Glomerular endothelial cell (primary cell): ENCODE measurements around the gene RNF157. TPM values are rescaled to one million over a fixed set of nuclear protein-coding genes. Genes with fewer than 3 reads are reported as not detected.

Source experiments
- DNase-seq: peaks from one replicate; pipeline ENCODE4 v3.0.0-alpha.2; 2011; ENCODE audit warnings: low read depth, low spot score; ENCODE audit errors: extremely low read depth
- total RNA-seq: library from RNA; depleted of rRNA; stranded (reverse); fragments of >200 nt; gene quantifications from 2 replicates; pipeline ENCODE4 v1.2.3, GENCODE V29; 2015

The RNF157 gene
- total RNA-seq, 1 donor from 2014 or later = 0.58 TPM

GRCh38 chr17:76163919-76164318 is 76.4 kb downstream of the RNF157 start:
- no peak for DNase-seq

DNA sequence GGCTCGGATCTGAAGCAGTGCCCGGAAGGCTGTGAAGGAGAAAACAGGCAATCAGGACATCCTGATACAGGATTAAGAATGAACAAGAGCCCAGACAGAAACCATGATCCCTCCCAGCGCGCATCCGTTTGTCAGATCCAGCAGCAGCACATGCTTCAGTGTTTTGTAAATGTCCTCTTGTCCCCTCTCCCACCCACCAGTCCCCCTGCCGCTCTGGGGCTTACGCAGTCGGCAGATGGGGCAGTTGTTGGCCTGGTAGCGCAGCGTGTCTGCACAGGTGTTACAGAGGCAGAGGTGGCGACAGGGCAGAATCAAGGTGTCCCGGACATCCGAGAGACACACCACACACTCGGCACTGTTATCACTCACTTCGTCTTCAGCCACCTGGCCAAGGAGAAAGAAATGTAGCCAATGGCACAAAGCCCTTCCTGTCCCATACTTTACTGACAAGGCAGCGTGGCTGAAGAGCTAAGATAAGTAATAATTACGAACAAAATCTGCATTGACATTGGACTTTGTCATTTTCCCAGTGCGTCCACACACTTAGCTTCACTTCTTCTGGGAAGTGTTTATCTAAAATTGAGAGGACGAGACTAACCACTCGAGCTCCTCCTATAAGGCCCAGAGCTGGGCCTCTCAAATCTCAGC is 78.5 kb downstream of the RNF157 start:
- DNase-seq = no peak

GRCh38 chr17:76160896-76161528 is 79.3 kb downstream of the RNF157 start:
- DNase-seq = no peak

DNA sequence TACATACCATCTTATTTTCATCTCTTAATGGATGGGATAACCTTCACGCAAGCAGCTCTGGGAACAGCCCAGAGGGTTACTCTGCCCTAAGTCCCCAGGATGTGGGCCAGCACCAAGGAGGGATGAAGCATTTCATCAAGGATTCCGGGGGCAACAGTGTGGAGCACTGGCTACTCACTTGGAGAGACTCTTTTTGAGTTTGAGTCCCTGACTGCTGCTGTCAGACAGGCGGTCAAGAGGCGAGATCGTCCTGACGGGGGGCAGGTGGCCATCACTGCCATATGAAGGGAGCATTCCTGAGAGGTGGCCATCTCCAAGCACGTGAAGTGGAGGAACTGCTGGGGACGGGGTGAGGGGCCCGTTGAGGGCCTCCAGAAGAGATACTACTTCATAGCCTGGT is 81.1 kb downstream of the RNF157 start:
- DNase-seq = no peak

- DNase-seq = no peak
Observed at GRCh38 chr17:76157759-76158158, 82.5 kb downstream of the RNF157 start.

DNA sequence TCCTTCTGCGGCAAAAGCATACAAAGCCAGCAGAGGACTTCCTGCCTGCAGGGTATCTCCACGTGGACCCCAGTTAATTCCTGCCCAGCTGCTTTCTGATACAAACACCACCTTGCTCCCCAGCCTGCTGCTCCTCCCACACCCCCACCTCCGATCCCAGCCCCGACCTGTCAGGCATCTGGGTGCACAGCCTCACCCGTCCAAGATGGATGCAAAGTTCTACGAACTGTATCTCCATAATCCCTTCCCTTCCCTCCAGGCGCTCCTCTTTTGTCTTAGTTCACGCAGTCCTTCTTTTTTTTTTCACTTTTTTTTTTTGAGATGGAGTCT is 83.7 kb downstream of the RNF157 start:
- DNase-seq = no peak

DNA sequence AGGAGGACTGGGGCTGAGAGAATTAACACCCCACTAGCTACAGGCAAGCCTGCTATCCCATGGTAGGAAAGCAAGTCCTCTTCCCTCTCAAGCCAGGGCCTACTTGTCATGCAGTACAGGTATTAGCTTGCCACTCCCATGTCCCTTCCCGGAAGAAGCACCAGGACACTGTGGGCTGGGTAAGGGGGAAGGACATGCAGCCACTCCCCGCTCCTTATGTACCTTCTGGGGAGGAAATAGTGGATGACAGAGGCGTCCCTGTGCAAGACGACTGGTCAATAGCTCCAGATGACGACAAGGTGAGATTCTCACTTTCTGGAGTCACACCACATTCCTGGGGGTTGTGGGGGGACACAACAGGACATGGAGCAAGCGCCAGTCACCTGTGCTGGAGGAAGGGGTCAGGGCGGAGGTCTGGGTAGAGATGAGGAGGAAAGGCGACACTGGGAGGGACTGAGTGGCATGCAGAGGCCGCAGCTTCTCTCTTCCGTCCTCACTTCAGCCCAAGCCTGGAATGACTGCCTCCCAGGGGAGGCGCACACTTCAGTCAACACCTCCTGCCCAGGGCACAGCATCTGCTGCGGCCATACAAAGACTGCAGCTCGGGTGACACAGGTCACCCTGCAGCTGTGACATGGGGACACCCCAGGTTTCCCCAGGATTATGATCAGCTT is 84.2 kb downstream of the RNF157 start:
- DNase-seq = no peak

DNA sequence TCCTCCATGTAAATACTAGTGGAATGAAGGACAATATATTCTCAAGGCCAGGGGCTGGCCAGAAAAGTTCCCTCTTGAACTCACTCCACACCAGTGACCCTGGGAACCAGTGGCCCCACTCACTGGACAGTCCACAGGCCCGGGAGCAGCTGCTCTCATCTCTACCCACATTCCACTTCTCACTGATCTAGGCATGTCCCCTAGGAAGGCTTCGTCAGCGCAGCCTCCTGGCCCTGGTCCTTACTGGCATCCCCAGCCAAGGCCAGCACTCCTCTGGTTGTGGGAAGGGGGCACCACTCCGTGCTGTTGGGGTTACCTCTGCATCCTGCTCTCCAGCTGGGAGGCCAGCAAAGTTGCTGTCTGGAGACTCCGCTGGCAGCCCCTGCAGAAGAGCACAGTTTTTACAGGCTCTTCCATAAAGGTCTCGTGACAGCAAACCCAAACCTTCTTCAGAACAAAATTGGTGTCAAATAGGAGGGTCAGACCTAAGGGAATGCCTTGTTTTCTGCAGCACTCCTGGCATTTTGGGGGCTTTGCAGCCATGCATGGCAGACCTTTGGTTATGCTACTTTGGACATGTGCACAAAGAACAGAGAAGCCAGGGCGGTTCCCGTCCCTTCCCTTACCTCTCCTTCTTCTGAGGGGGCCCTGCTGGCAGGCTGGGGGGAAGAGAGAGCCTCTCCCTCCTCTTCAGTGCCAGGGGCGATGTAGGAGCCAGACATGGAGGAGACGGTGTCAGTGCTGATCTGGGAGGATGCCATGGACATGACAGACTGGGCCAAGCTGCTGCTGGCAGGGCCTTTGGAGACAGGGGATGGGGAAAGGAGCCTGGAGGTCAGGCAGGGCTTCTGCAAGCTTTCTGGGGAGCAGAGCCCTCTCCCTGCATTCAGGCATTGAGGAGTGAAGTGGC is 85.1 kb downstream of the RNF157 start:
- DNase-seq = no peak

DNA sequence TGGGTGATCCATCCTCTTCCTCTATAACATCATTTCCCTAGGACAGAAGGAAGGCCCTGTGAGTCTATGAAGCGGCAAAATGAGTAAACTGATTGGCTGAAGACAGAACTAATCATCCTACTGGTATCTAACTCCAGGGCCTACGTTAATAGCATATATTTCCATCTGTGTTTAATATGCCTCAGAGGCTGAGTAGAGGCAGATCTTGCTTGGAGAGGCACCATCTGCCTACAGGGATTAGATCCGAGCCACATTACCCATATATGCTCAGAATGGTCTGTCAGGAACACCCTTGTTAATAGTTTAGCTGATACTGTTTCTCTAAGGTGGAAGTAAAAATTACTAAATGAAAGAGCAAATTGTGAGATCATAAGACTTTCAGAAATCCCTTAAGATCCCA is 86.0 kb downstream of the RNF157 start:
- DNase-seq = no peak

GRCh38 chr17:76153640-76154039 is 86.7 kb downstream of the RNF157 start:
- no peak for DNase-seq

DNA sequence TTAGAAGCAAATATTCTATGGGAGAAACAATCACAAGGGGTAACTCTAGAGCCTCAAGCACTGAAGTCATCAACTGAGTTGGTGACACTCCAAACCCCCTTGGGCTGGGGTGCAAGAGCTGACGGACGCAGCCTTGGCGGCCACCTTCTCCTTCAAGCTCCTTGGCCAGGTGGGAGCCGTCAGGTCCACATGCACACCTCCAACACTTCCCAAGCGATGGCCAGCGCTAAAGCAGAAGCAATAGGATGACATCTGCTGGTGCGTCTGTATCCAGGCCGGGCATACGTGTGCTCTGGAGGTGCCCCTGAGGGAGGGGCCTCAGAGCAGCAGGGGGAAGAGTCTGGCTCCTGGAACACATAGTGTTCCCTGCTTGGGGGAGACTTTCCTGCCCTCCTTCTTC is 87.1 kb downstream of the RNF157 start:
- DNase-seq = no peak

GRCh38 chr17:76152591-76152990 is 87.7 kb downstream of the RNF157 start:
- no peak for DNase-seq

DNA sequence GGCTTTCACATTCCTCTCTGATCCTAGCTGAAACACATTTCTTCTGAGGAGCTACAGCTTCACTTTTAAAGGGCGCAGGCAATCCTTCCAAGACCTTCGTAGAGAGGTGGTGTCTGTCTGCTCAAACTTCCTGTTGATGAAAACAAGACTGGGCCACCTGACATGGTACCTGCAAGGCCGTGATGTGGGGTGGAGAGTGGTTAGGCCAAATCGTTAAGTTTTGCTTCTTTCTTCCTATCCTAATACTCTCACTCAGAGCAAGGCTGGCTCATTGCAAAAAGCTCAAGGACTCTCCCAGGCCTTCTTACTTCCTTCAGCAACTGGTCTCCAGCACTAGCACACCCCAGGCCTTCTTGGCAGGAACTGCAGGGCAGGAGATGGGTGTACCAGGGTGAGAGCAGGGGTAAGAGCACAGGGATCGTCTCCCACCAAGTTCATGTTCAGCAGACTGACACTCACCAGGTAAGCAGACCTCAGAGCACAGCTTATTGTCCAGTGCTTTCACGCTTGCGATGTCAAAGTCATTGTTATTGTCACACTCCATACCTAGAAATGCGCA is 88.3 kb downstream of the RNF157 start:
- no peak for DNase-seq

GRCh38 chr17:76150712-76151622 is 89.3 kb downstream of the RNF157 start:
- DNase-seq = no peak

DNA sequence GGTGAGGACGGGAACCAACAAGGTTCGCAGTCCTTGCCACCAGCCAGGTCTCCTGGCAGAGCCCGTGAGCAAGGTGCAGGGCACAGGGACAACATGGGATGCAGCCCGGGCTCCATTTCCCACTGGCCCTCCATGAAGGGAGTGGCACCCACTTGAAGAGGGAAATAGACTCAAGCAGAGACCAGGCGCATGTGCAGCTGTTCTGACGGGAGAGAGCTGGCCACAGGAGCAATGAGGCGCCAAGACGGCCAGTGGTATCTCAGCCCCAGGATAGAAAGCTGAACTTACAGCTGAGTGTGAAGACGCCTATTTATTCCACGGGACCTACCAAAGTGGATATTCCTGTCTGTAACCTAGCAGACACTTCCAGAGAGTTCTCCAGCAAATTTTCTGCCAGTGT is 91.1 kb downstream of the RNF157 start:
- no peak for DNase-seq

DNA sequence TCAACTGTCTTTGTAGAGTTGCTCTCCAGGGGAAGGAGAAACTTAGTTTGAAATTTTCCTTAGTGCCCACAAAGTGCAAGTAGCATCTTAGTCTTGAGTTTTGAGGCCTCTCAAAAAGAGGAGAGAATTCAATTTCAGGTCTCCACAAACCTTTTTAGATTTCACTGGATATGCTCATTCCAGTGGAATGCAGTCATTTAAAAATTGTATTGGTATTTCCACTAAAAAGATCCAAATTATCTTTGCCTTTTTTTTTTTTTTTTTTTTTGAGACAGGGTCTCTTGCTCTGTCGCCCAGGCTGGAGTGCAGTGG is 92.3 kb downstream of the RNF157 start:
- DNase-seq = no peak

- DNase-seq = no peak
Observed at GRCh38 chr17:76147211-76148014, 92.9 kb downstream of the RNF157 start.

DNA sequence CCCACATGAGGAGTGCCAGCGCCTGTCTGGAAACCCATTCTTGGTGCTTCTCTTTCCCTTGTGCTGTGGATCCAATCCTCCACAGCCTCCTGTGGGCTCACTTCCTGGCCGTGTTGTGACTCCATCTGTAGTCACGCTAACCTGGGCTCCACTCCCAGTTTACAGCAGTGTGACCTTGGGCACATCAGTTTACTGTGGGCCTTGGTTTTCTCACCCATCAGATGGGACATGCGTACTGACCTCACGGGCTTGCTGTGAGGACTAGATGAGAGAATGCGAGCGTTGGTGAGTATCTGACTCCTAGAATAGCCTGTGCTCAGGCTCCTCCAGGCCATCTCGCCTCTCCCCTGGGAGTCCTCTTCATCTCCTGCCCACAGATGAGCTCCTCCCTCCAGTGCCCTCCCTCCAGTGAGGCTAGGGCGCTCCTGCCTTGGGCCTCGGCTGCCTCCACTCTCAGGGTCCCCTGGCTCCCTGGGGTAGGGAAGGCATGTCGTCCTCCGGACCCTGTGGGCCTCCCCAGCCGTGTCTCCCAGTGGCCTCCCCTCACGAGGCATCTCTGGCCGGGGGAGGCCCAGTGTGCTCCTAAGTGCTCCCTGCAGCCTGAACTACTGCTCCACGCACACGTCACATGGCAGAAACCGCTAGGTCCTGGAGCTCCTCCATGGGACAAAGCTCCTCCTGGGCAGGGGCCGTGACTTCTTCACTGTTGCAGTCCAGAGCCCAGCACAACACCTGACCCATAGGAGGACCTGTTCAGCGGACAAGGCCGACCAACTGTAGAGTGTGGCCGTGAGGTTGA is 94.0 kb downstream of the RNF157 start:
- no peak for DNase-seq
